ENCODE results near the gene CACNA1I.

GRCh38 chr22:39617970-39618757, 47.6 kb downstream of the CACNA1I start:
- no peak for TF ChIP-seq CTCF (IDR thresholded peaks at IDR 0.05)
- no peak for TF ChIP-seq POLR2A (IDR thresholded peaks at IDR 0.05)

Data from body of pancreas (tissue), 4 donors.